Middle frontal gyrus (tissue), 1 donor: ENCODE results near the gene SLC22A12.
"Not testable (repeated sequence)": the region's sequence is repeated elsewhere in the genome, so short reads cannot be mapped to it uniquely, and the experiment has no call there.

ENCODE experiments used
- DNase-seq: peaks from one replicate; pipeline ENCODE4 v3.0.0-alpha.2; 2015; ENCODE audit warnings: low spot score; ENCODE audit errors: extremely low spot score

Gene SLC22A12

GRCh38 chr11:64583296-64584262, 7.4 kb upstream of the SLC22A12 start:
- DNase-seq, result no peak

GRCh38 chr11:64585150-64585549, 5.9 kb upstream of the SLC22A12 start:
- DNase-seq, result no peak

GRCh38 chr11:64586366-64586765, 4.7 kb upstream of the SLC22A12 start:
- no peak for DNase-seq

- no peak for DNase-seq
Observed at GRCh38 chr11:64588701-64589100, 2.3 kb upstream of the SLC22A12 start.

- DNase-seq, result no peak
Observed at GRCh38 chr11:64591257-64592233, 525 bp downstream of the SLC22A12 start.

- no peak for DNase-seq
Observed at GRCh38 chr11:64592234-64592615, 1.2 kb downstream of the SLC22A12 start.

- DNase-seq, result no peak
Observed at GRCh38 chr11:64592656-64593055, 1.6 kb downstream of the SLC22A12 start.

GRCh38 chr11:64593156-64594105, 2.4 kb downstream of the SLC22A12 start:
- DNase-seq, result no peak

- no peak for DNase-seq
Observed at GRCh38 chr11:64594159-64594939, 3.3 kb downstream of the SLC22A12 start.

GRCh38 chr11:64595922-64596321, 4.9 kb downstream of the SLC22A12 start:
- DNase-seq, result not testable (repeated sequence)

- no peak for DNase-seq
Observed at GRCh38 chr11:64597671-64598101, 6.7 kb downstream of the SLC22A12 start.

- DNase-seq, result no peak
Observed at GRCh38 chr11:64598106-64598796, 7.2 kb downstream of the SLC22A12 start.

- DNase-seq, result no peak
Observed at GRCh38 chr11:64598797-64599697, 8.0 kb downstream of the SLC22A12 start.

- DNase-seq, result no peak
Observed at GRCh38 chr11:64599698-64600211, 8.7 kb downstream of the SLC22A12 start.

- DNase-seq, result no peak
Observed at GRCh38 chr11:64600281-64600992, 9.4 kb downstream of the SLC22A12 start.

GRCh38 chr11:64601605-64602465, 10.8 kb downstream of the SLC22A12 start:
- DNase-seq, result no peak
